IPS DF 6.9 (cell line): ENCODE data around the gene DPT.
"Not testable (repeated sequence)": the region's sequence is repeated elsewhere in the genome, so short reads cannot be mapped to it uniquely, and the experiment has no call there.

ENCODE experiments used
- DNase-seq: peaks from one replicate; pipeline ENCODE4 v3.0.0-alpha.2; 2013; ENCODE audit warnings: low read depth, low spot score
- H3K27ac ChIP-seq: one replicate; pipeline ENCODE4 v1.5.1; 2013; ENCODE audit warnings: low read length, control low read depth
- H3K27me3 ChIP-seq: 2 replicates; pipeline ENCODE4 v1.6.1; 2013; ENCODE audit warnings: mild to moderate bottlenecking, low read length; ENCODE audit not compliant: control insufficient read depth, insufficient read depth
- H3K36me3 ChIP-seq: 2 replicates; pipeline ENCODE4 v1.6.1; 2013; ENCODE audit warnings: low read length; ENCODE audit not compliant: control insufficient read depth, insufficient read depth
- H3K4me1 ChIP-seq: 2 replicates; pipeline ENCODE4 v1.6.1; 2013; ENCODE audit warnings: low read length; ENCODE audit not compliant: control insufficient read depth, insufficient read depth
- H3K4me3 ChIP-seq: 2 replicates; pipeline ENCODE4 v1.5.1; 2013; ENCODE audit warnings: mild to moderate bottlenecking, low read length
- H3K9me3 ChIP-seq: 2 replicates; pipeline ENCODE4 v1.6.1; 2013; ENCODE audit warnings: low read length, inconsistent platforms; ENCODE audit not compliant: control insufficient read depth, insufficient read depth
- WGBS: extraction: QIAGEN DNeasy Blood & Tissue Kit; methylation state at CpG from one replicate; pipeline ENCODE4 v1.1.7; 2013; ENCODE audit warnings: mixed read lengths, missing lambda C conversion rate; ENCODE audit not compliant: insufficient read length, insufficient coverage; 5-methylcytosine and 5-hydroxymethylcytosine counted together

The DPT gene

GRCh38 chr1:168728473-168729404 lies at the start of gene DPT:
TSS of gene DPT (minus strand) at chr1:168729206. CDS start at chr1:168729174, 32 bp downstream.
- H3K4me3 ChIP-seq, result no peak within 1 kb of the TSS
- no peaks in the 10 kb centered on the region for H3K9me3 ChIP-seq
- H3K4me1 ChIP-seq, result no peaks in the 10 kb centered on the region
- WGBS, result no CpG with 5 or more reads among the region's 14 CpGs
- H3K27ac ChIP-seq, result no peak within 1 kb of the TSS
- H3K36me3 ChIP-seq, result no peaks in the 10 kb centered on the region
- H3K27me3 ChIP-seq, result no peaks in the 10 kb centered on the region
- no peak for DNase-seq

- no peaks in the 10 kb centered on the region for H3K4me1 ChIP-seq
- no CpG with 5 or more reads among the region's 3 CpGs for WGBS
- no peak overlapping the region for H3K4me3 ChIP-seq
- no peaks in the 10 kb centered on the region for H3K27me3 ChIP-seq
- no peaks in the 10 kb centered on the region for H3K9me3 ChIP-seq
- H3K36me3 ChIP-seq, result no peaks in the 10 kb centered on the region
- no peak overlapping the region for H3K27ac ChIP-seq
- DNase-seq, result no peak
Measured at GRCh38 chr1:168775366-168775765, 46.4 kb upstream of the DPT start.

- no peaks in the 10 kb centered on the region for H3K36me3 ChIP-seq
- H3K27ac ChIP-seq, result no peak overlapping the region
- DNase-seq, result no peak
- no peaks in the 10 kb centered on the region for H3K4me1 ChIP-seq
- H3K27me3 ChIP-seq, result no peaks in the 10 kb centered on the region
- H3K4me3 ChIP-seq, result no peak overlapping the region
- H3K9me3 ChIP-seq, result no peaks in the 10 kb centered on the region
- WGBS, result no CpG with 5 or more reads among the region's 1 CpG
Measured at GRCh38 chr1:168774241-168774640, 45.2 kb upstream of the DPT start.

GRCh38 chr1:168772428-168773060 lies 43.5 kb upstream of the DPT start:
- Histone ChIP-seq H3K27me3 (no peaks in the 10 kb centered on the region), H3K36me3 (no peaks in the 10 kb centered on the region), H3K4me3 (no peak overlapping the region), H3K9me3 (no peaks in the 10 kb centered on the region), H3K4me1 (no peaks in the 10 kb centered on the region), H3K27ac (no peak overlapping the region)
- no peak for DNase-seq
- no CpG with 5 or more reads among the region's 2 CpGs for WGBS

GRCh38 chr1:168771104-168771630 lies 42.2 kb upstream of the DPT start:
- Histone ChIP-seq H3K4me1 (no peaks in the 10 kb centered on the region), H3K27me3 (no peaks in the 10 kb centered on the region), H3K36me3 (no peaks in the 10 kb centered on the region), H3K27ac (no peak overlapping the region), H3K9me3 (no peaks in the 10 kb centered on the region), H3K4me3 (no peak overlapping the region)
- no CpG with 5 or more reads among the region's 4 CpGs for WGBS
- DNase-seq, result no peak

GRCh38 chr1:168769893-168770292 lies 40.9 kb upstream of the DPT start:
- WGBS, result no CpG with 5 or more reads among the region's 3 CpGs
- not testable (repeated sequence) for H3K27ac ChIP-seq, H3K4me3 ChIP-seq, DNase-seq, H3K9me3 ChIP-seq, H3K27me3 ChIP-seq, H3K4me1 ChIP-seq, H3K36me3 ChIP-seq

GRCh38 chr1:168767894-168768584 lies 39.0 kb upstream of the DPT start:
- Histone ChIP-seq H3K27me3 (no peaks in the 10 kb centered on the region), H3K9me3 (no peaks in the 10 kb centered on the region), H3K4me1 (no peaks in the 10 kb centered on the region), H3K27ac (no peak overlapping the region), H3K36me3 (no peaks in the 10 kb centered on the region), H3K4me3 (no peak overlapping the region)
- no CpG with 5 or more reads among the region's 4 CpGs for WGBS
- no peak for DNase-seq

- Histone ChIP-seq H3K27me3 (no peaks in the 10 kb centered on the region), H3K4me1 (no peaks in the 10 kb centered on the region), H3K9me3 (no peaks in the 10 kb centered on the region), H3K4me3 (no peak overlapping the region), H3K36me3 (no peaks in the 10 kb centered on the region), H3K27ac (no peak overlapping the region)
- no CpG with 5 or more reads among the region's 5 CpGs for WGBS
- no peak for DNase-seq
Measured at GRCh38 chr1:168766568-168766967, 37.6 kb upstream of the DPT start.

GRCh38 chr1:168763031-168763430 lies 34.0 kb upstream of the DPT start:
- Histone ChIP-seq H3K4me3 (no peak overlapping the region), H3K9me3 (no peaks in the 10 kb centered on the region)
- no CpG with 5 or more reads among the region's 3 CpGs for WGBS

GRCh38 chr1:168762473-168762872 lies 33.5 kb upstream of the DPT start:
- no peaks in the 10 kb centered on the region for H3K27me3 ChIP-seq
- DNase-seq, result no peak
- no peaks in the 10 kb centered on the region for H3K4me1 ChIP-seq
- WGBS, result no CpG with 5 or more reads among the region's 4 CpGs
- no peaks in the 10 kb centered on the region for H3K9me3 ChIP-seq
- no peak overlapping the region for H3K4me3 ChIP-seq
- no peaks in the 10 kb centered on the region for H3K36me3 ChIP-seq
- H3K27ac ChIP-seq, result no peak overlapping the region

More at GRCh38 chr1:168763031-168763430, 34.0 kb upstream of the DPT start:
- no peaks in the 10 kb centered on the region for H3K27me3 ChIP-seq
- H3K4me1 ChIP-seq, result no peaks in the 10 kb centered on the region
- no peaks in the 10 kb centered on the region for H3K36me3 ChIP-seq
- H3K27ac ChIP-seq, result no peak overlapping the region
- no peak for DNase-seq
